ENCODE data around the gene GRID2.

DNA sequence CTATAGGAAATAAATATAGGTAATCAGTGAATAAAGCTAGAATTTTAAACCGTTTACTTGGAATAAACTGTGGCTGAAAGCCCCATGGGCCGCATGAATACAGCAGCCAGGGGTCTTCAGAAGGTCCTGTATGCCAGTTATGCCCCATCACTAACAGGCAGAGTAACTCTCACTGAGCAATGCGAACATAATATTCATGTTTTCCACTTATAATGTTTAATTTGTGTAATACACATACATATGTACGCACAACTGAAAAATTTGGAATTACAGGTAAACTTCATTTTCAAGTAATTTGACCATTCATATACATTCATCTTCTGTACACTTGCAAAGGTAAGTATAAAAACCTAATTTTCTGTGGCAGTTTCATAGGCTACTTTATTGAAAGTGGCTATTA is 998.5 kb downstream of the GRID2 start:
- TF ChIP-seq MYC (IDR thresholded peaks at IDR 0.05; ENCODE audit: low read depth, low read length): no peak
- no peak for TF ChIP-seq MYC (CRISPR knock-in tag; IDR thresholded peaks at IDR 0.05; ENCODE audit: borderline replicate concordance, low read depth)
- TF ChIP-seq MBD2 (IDR thresholded peaks at IDR 0.05; ENCODE audit: borderline replicate concordance, low read depth): no peak
- TF ChIP-seq MYBL2 (IDR thresholded peaks at IDR 0.05; ENCODE audit: low read depth): no peak
- no peak for TF ChIP-seq MYBL2 (CRISPR knock-in tag; IDR thresholded peaks at IDR 0.05; ENCODE audit: borderline replicate concordance)
- TF ChIP-seq, protein P1, sequence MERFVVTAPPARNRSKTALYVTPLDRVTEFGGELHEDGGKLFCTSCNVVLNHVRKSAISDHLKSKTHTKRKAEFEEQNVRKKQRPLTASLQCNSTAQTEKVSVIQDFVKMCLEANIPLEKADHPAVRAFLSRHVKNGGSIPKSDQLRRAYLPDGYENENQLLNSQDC (CRISPR knock-in tag; IDR thresholded peaks at IDR 0.05): no peak
- TF ChIP-seq, protein P2, sequence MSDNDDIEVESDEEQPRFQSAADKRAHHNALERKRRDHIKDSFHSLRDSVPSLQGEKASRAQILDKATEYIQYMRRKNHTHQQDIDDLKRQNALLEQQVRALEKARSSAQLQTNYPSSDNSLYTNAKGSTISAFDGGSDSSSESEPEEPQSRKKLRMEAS (CRISPR knock-in tag; IDR thresholded peaks at IDR 0.05): no peak
- no peak for TF ChIP-seq ZNF586 (CRISPR knock-in tag; conservative IDR thresholded peaks at IDR 0.05)
- no peak for TF ChIP-seq POLR2A (conservative IDR thresholded peaks at IDR 0.05)
- no peak for TF ChIP-seq BRD9 (IDR thresholded peaks at IDR 0.05; ENCODE audit: low read depth, partially characterized antibody)
- TF ChIP-seq, protein P3, sequence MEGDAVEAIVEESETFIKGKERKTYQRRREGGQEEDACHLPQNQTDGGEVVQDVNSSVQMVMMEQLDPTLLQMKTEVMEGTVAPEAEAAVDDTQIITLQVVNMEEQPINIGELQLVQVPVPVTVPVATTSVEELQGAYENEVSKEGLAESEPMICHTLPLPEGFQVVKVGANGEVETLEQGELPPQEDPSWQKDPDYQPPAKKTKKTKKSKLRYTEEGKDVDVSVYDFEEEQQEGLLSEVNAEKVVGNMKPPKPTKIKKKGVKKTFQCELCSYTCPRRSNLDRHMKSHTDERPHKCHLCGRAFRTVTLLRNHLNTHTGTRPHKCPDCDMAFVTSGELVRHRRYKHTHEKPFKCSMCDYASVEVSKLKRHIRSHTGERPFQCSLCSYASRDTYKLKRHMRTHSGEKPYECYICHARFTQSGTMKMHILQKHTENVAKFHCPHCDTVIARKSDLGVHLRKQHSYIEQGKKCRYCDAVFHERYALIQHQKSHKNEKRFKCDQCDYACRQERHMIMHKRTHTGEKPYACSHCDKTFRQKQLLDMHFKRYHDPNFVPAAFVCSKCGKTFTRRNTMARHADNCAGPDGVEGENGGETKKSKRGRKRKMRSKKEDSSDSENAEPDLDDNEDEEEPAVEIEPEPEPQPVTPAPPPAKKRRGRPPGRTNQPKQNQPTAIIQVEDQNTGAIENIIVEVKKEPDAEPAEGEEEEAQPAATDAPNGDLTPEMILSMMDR (IDR thresholded peaks at IDR 0.05 in 2 of 3, conservative IDR thresholded peaks at IDR 0.05 in 1 of 3; ENCODE audit: insufficient read depth in 2 of 3, low read depth in 1 of 3, low read length in 3 of 3): no peak
- TF ChIP-seq NFXL1 (CRISPR knock-in tag; IDR thresholded peaks at IDR 0.05): no peak
- TF ChIP-seq, protein P4, sequence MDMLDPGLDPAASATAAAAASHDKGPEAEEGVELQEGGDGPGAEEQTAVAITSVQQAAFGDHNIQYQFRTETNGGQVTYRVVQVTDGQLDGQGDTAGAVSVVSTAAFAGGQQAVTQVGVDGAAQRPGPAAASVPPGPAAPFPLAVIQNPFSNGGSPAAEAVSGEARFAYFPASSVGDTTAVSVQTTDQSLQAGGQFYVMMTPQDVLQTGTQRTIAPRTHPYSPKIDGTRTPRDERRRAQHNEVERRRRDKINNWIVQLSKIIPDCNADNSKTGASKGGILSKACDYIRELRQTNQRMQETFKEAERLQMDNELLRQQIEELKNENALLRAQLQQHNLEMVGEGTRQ (CRISPR knock-in tag; IDR thresholded peaks at IDR 0.05): no peak
- no peak for TF ChIP-seq RFX5 (IDR thresholded peaks at IDR 0.05; ENCODE audit: low read depth, low read length)
